Stimulated activated CD4-positive, alpha-beta T cell treated with anti-CD3 and anti-CD28 coated beads, TNF-alpha, amount 100 ng/mL, for 4 hours (primary cell): ENCODE data around the gene WNT16.
"Not testable (repeated sequence)": the region's sequence is repeated elsewhere in the genome, so short reads cannot be mapped to it uniquely, and the experiment has no call there.

Experiments used
- DNase-seq, 3 experiments: peaks; one replicate each; pipeline ENCODE4 v3.0.0-alpha.2; 2020; ENCODE audit warnings: low read depth in 3 of 3

WNT16 gene

GRCh38 chr7:121328508-121329190 lies at the start of gene WNT16:
Gene WNT16, plus strand, starts transcription at chr7:121329000. Its CDS starts 293 bp downstream, at chr7:121329293.
- no peak for DNase-seq

GRCh38 chr7:121279060-121279620 lies 49.7 kb upstream of the WNT16 start:
- DNase-seq, result no peak

GRCh38 chr7:121279822-121280221 lies 49.0 kb upstream of the WNT16 start:
- DNase-seq, result no peak

- DNase-seq, result no peak
Observed at GRCh38 chr7:121280656-121281055, 48.1 kb upstream of the WNT16 start.

- no peak for DNase-seq
Observed at GRCh38 chr7:121282129-121282528, 46.7 kb upstream of the WNT16 start.

- DNase-seq, result no peak
Observed at GRCh38 chr7:121285066-121285667, 43.6 kb upstream of the WNT16 start.

GRCh38 chr7:121286186-121286585 lies 42.6 kb upstream of the WNT16 start:
- DNase-seq, result no peak

GRCh38 chr7:121286742-121287734 lies 41.8 kb upstream of the WNT16 start:
- no peak for DNase-seq

- DNase-seq, result no peak
Observed at GRCh38 chr7:121288894-121289293, 39.9 kb upstream of the WNT16 start.

- DNase-seq, result not testable (repeated sequence)
Observed at GRCh38 chr7:121289930-121290329, 38.9 kb upstream of the WNT16 start.

- DNase-seq, result no peak
Observed at GRCh38 chr7:121294448-121294992, 34.3 kb upstream of the WNT16 start.

- DNase-seq, result no peak
Observed at GRCh38 chr7:121297843-121298242, 31.0 kb upstream of the WNT16 start.

- DNase-seq, result no peak
Observed at GRCh38 chr7:121298831-121299239, 30.0 kb upstream of the WNT16 start.

GRCh38 chr7:121300685-121301420 lies 27.9 kb upstream of the WNT16 start:
- no peak for DNase-seq

GRCh38 chr7:121301446-121302213 lies 27.2 kb upstream of the WNT16 start:
- DNase-seq, result no peak

- DNase-seq, result no peak
Observed at GRCh38 chr7:121302214-121302745, 26.5 kb upstream of the WNT16 start.

- DNase-seq, result no peak
Observed at GRCh38 chr7:121303422-121304101, 25.2 kb upstream of the WNT16 start.

- DNase-seq, result no peak
Observed at GRCh38 chr7:121304102-121304658, 24.6 kb upstream of the WNT16 start.

GRCh38 chr7:121305109-121305508 lies 23.7 kb upstream of the WNT16 start:
- DNase-seq, result no peak
